OCI-LY7 (cell line): ENCODE measurements around the gene CLCNKB. TPM values are rescaled to one million over a fixed set of nuclear protein-coding genes. Genes with fewer than 3 reads are reported as not detected.

Source experiments
- BruUV-seq: library from RNA; stranded (reverse); fragments of 400-500 nt; replicated peaks from 2 replicates; lab custom pipeline; 2021; lab: Mats Ljungman, UMichigan
- CTCF ChIA-PET: fragments of 300-600 bp; sonication (Branson Sonifier 250); formaldehyde crosslinking; loops from one replicate; lab custom pipeline; 2022; ENCODE audit warnings: antibody characterized with exemption; ENCODE audit not compliant: unreplicated experiment; lab: Charles Lee
- POLR2A ChIA-PET: fragments of 300-600 bp; sonication (Branson Sonifier 250); formaldehyde crosslinking; loops from one replicate; lab custom pipeline; 2022; ENCODE audit warnings: antibody characterized with exemption; lab: Charles Lee
- DNase-seq: peaks from one replicate; pipeline ENCODE4 v3.0.0-alpha.2; 2015; ENCODE audit warnings: low spot score
- H2AFZ ChIP-seq: fragments of 200-600 bp; sonication (generic), shearing (Covaris generic); 2 replicates; pipeline ENCODE4 v1.6.1; 2014; ENCODE audit warnings: mild to moderate bottlenecking, antibody characterized with exemption, low read length, moderate library complexity
- H3K27ac ChIP-seq: fragments of 200-600 bp; sonication (generic); 2 replicates; pipeline ENCODE4 v1.5.1; 2014; ENCODE audit warnings: mixed run types, low read depth, mild to moderate bottlenecking, moderate library complexity, low read length, inconsistent platforms; ENCODE audit not compliant: poor library complexity, severe bottlenecking
- H3K36me3 ChIP-seq: fragments of 200-600 bp; sonication (generic); 2 replicates; pipeline ENCODE4 v1.6.1; 2014; ENCODE audit warnings: mild to moderate bottlenecking, antibody characterized with exemption, low read length, moderate library complexity, mixed read lengths; ENCODE audit not compliant: insufficient read depth
- H3K4me1 ChIP-seq: fragments of 200-600 bp; sonication (generic); 2 replicates; pipeline ENCODE4 v1.5.1; 2014; ENCODE audit warnings: mild to moderate bottlenecking, low read length; ENCODE audit not compliant: insufficient read depth, poor library complexity, severe bottlenecking
- H3K4me2 ChIP-seq: fragments of 200-600 bp; sonication (generic); 2 replicates; pipeline ENCODE4 v1.6.1; 2014; ENCODE audit warnings: mild to moderate bottlenecking, low read length
- H3K4me3 ChIP-seq: fragments of 200-600 bp; sonication (generic); 2 replicates; pipeline ENCODE4 v1.5.1; 2014; ENCODE audit warnings: mild to moderate bottlenecking, low read depth, low read length; ENCODE audit not compliant: poor library complexity, severe bottlenecking
- H3K79me2 ChIP-seq: fragments of 200-600 bp; sonication (generic); 2 replicates; pipeline ENCODE4 v1.6.1; 2016; ENCODE audit warnings: low read depth, mild to moderate bottlenecking, low read length, moderate library complexity, mixed read lengths; ENCODE audit not compliant: insufficient read depth
- H3K9me2 ChIP-seq: fragments of 200-600 bp; sonication (generic); 2 replicates; pipeline ENCODE4 v1.6.1; 2016; ENCODE audit warnings: mild to moderate bottlenecking, low read length, mixed read lengths; ENCODE audit not compliant: insufficient read depth
- H3K9me3 ChIP-seq: fragments of 200-600 bp; sonication (generic); 2 replicates; pipeline ENCODE4 v1.6.1; 2014; ENCODE audit warnings: mild to moderate bottlenecking, mixed run types, low read length, mixed read lengths
- H4K20me1 ChIP-seq: fragments of 200-600 bp; sonication (generic); 2 replicates; pipeline ENCODE4 v1.6.1; 2014; ENCODE audit warnings: mild to moderate bottlenecking, antibody characterized with exemption, low read length, moderate library complexity, mixed read lengths; ENCODE audit not compliant: insufficient read depth
- EZH2phosphoT487 ChIP-seq: fragments of 200-600 bp; sonication (generic); IDR thresholded peaks from 2 replicates; pipeline ENCODE4 v1.6.1; 2018; ENCODE audit warnings: low read depth, borderline replicate concordance, mild to moderate bottlenecking, mixed run types, antibody characterized with exemption, low read length, moderate library complexity, mixed read lengths
- intact Hi-C: fragments of 100-400 bp; cut with micrococcal nuclease; formaldehyde crosslinking; loops from one replicate; pipeline ENCODE4 v1.10.0; 2022; ENCODE audit not compliant: unreplicated experiment
- total RNA-seq, 2 experiments: library from RNA; depleted of rRNA in 1 of 2; stranded (reverse); fragments of >200 nt in 1 of 2; shearing (Covaris generic) in 1 of 2; gene quantifications; 2 replicates each; pipeline ENCODE4 v1.2.3, GENCODE V29; 2014 to 2022
- TF ChIP-seq, protein P1 (sequence below): fragments of 200-600 bp; sonication (generic); conservative IDR thresholded peaks from 2 replicates; pipeline ENCODE4 v1.5.1; 2014; ENCODE audit warnings: mild to moderate bottlenecking, antibody characterized with exemption, low read length, moderate library complexity, mixed read lengths

The CLCNKB gene
- total RNA-seq, 2 experiments from 2014 or later: not detected

DNA sequence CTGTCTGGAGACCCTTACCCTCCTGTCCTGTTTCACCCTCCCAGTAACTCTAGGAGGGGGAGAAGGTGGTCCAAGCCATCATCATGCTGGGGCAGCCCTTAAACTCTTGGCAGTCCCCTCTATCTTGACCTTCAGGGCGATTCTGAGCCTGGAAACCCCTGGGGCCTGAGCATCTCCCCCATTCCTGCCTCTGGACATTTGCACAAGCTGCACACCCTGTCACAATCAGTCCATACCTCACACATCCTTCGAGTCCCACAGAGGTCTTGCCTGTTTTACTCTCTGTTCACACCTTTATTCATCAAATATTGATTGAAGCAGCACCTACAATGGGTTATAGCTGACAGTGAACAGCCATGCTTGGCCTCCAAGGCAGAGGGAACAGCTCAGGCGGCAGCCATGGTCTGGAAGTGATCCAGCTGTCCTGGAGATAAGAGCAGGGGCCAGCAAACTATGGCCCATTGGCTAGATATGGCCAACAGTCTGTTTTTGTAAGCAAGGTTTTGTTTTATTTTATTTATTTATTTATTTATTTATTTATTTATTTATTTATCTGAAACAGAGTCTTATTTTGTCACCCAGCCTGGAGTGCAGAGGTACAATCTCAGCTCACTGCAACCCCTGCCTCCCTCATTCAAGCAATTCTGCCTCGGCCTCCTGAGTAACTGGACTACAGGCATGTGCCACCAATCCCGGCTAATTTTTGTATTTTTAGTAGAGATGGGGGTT is 37.0 kb downstream of the CLCNKB start:
- Histone ChIP-seq H3K4me1 (peaks cover 5% of the 10 kb centered on the region), H3K9me2 (no peaks in the 10 kb centered on the region), H3K4me2 (no peak overlapping the region), H3K9me3 (no peaks in the 10 kb centered on the region), H4K20me1 (no peaks in the 10 kb centered on the region), H3K36me3 (no peaks in the 10 kb centered on the region), H3K27ac (no peak overlapping the region), H3K79me2 (no peaks in the 10 kb centered on the region), H3K4me3 (no peak overlapping the region), H2AFZ (no peak overlapping the region)
- TF ChIP-seq, protein P1, sequence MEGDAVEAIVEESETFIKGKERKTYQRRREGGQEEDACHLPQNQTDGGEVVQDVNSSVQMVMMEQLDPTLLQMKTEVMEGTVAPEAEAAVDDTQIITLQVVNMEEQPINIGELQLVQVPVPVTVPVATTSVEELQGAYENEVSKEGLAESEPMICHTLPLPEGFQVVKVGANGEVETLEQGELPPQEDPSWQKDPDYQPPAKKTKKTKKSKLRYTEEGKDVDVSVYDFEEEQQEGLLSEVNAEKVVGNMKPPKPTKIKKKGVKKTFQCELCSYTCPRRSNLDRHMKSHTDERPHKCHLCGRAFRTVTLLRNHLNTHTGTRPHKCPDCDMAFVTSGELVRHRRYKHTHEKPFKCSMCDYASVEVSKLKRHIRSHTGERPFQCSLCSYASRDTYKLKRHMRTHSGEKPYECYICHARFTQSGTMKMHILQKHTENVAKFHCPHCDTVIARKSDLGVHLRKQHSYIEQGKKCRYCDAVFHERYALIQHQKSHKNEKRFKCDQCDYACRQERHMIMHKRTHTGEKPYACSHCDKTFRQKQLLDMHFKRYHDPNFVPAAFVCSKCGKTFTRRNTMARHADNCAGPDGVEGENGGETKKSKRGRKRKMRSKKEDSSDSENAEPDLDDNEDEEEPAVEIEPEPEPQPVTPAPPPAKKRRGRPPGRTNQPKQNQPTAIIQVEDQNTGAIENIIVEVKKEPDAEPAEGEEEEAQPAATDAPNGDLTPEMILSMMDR: no peak
- no peak for TF ChIP-seq EZH2phosphoT487
- DNase-seq: no peak
- ChIA-PET POLR2A (interaction anchor here (0.6 kb wide), 1 partner anchor 361 kb away, joined by 4 read pairs; no protein-coding TSS in a partner anchor), CTCF (no interaction called here)
- BruUV-seq: no TSS peak
- intact Hi-C loops: no loop called here

DNA sequence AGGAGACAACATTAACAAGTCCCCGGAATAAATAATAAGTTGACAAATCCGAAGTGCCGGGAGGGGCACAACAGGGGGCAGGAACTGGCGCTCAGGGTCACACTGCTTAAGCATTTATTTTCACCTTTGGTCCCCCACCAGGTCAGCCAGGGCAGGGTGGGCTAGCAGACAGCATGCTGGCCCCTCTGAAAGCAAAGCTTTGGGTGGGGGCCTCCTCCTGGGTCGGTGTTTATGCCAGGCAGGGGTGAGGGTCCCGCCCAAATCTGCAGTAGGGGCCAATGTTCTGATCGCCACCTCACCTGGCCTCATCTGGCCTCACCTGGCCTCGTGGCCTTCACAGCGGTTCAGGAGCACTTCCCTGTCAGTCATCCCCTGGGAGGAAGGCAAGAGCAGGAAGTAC is 38.1 kb downstream of the CLCNKB start:
- intact Hi-C loops: no loop called here
- H3K4me2 ChIP-seq: no peak overlapping the region
- H3K4me1 ChIP-seq: peaks cover 5% of the 10 kb centered on the region
- H3K9me3 ChIP-seq: no peaks in the 10 kb centered on the region
- no peaks in the 10 kb centered on the region for H3K36me3 ChIP-seq
- DNase-seq: no peak
- ChIA-PET POLR2A (no interaction called here), CTCF (interaction anchor here (0.6 kb wide), 1 partner anchor 118 kb away, joined by 3 read pairs; no protein-coding TSS in a partner anchor)
- no peak overlapping the region for H3K4me3 ChIP-seq
- no peak overlapping the region for H2AFZ ChIP-seq
- H3K79me2 ChIP-seq: no peaks in the 10 kb centered on the region
- BruUV-seq: no TSS peak
- TF ChIP-seq, protein P1: no peak
- no peak for TF ChIP-seq EZH2phosphoT487
- H4K20me1 ChIP-seq: no peaks in the 10 kb centered on the region
- H3K9me2 ChIP-seq: no peaks in the 10 kb centered on the region
- H3K27ac ChIP-seq: no peak overlapping the region
